B cell (primary cell): ENCODE results near the gene FGF11.

Experiments
- EZH2 ChIP-seq: IDR thresholded peaks from 2 replicates; pipeline ENCODE4 v1.6.1; 2012; ENCODE audit warnings: borderline replicate concordance, low read depth, mild to moderate bottlenecking, moderate library complexity, low read length; ENCODE audit not compliant: insufficient read depth, poor library complexity, severe bottlenecking
- TF ChIP-seq, protein P1 (sequence below): fragments of 200-600 bp; IDR thresholded peaks from one replicate; pipeline ENCODE4 v1.8.0; 2022; ENCODE audit warnings: antibody characterized with exemption, mild to moderate bottlenecking

DNA sequence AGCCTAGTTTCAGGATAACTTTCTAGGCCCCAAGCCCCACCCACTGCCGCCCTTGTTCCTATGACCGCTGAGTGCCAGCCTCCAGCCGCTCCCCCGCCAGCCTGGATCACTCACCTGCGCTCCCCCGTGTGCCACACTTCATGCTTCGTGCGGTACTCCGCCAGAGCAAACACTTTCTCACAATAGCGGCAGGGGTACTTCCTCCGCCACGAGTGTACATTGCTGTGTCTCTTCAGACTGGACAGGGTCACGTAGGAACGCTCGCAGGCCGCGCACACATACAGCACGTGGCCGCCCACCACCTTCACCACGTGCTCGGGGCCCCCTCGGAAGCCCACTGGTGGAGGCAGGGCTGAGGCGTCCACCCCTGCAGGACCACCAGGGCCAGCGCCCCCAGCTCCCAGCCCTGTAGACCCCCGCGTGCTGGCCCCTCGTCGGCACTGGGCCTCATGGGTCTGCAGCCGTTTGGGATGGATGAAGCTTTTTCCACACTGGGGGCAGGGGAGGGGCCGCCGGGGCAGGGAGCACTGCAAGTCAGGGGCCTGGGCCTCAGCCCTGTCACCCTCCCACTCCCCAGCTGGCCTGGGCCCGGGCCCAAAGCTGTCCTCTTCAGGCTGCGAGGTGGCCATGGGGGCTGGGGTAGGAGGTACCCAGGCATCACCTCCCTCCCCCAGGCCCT lies 26.4 kb downstream of the FGF11 start:
- TF ChIP-seq, protein P1, sequence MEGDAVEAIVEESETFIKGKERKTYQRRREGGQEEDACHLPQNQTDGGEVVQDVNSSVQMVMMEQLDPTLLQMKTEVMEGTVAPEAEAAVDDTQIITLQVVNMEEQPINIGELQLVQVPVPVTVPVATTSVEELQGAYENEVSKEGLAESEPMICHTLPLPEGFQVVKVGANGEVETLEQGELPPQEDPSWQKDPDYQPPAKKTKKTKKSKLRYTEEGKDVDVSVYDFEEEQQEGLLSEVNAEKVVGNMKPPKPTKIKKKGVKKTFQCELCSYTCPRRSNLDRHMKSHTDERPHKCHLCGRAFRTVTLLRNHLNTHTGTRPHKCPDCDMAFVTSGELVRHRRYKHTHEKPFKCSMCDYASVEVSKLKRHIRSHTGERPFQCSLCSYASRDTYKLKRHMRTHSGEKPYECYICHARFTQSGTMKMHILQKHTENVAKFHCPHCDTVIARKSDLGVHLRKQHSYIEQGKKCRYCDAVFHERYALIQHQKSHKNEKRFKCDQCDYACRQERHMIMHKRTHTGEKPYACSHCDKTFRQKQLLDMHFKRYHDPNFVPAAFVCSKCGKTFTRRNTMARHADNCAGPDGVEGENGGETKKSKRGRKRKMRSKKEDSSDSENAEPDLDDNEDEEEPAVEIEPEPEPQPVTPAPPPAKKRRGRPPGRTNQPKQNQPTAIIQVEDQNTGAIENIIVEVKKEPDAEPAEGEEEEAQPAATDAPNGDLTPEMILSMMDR, result no peak
- no peak for TF ChIP-seq EZH2
